PC-9 (cell line): ENCODE results near the gene KRTAP1-1. TPM values are rescaled to one million over a fixed set of nuclear protein-coding genes. Genes with fewer than 3 reads are reported as not detected.
"Not testable (repeated sequence)": the region's sequence is repeated elsewhere in the genome, so short reads cannot be mapped to it uniquely, and the experiment has no call there.

Source experiments
- BruUV-seq: library from RNA; stranded (reverse); fragments of 400-500 nt; replicated peaks from 2 replicates; lab custom pipeline; 2021; lab: Mats Ljungman, UMichigan
- CTCF ChIA-PET: fragments of 300-600 bp; sonication (Branson Sonifier 250); formaldehyde crosslinking; loops from one replicate; lab custom pipeline; 2022; ENCODE audit warnings: antibody characterized with exemption; lab: Charles Lee
- POLR2A ChIA-PET: fragments of 300-600 bp; sonication (Branson Sonifier 250); formaldehyde crosslinking; loops from one replicate; lab custom pipeline; 2022; ENCODE audit warnings: antibody characterized with exemption; ENCODE audit not compliant: unreplicated experiment; lab: Charles Lee
- DNase-seq, 2 experiments: peaks; one replicate each; pipeline versions ENCODE4 v3.0.0 to v3.0.0-alpha.2; 2015 to 2022; ENCODE audit warnings: mixed read lengths in 1 of 2
- H2AFZ ChIP-seq: fragments of 200-600 bp; sonication (generic); 2 replicates; pipeline ENCODE4 v1.8.1; 2017; ENCODE audit warnings: antibody characterized with exemption
- H3F3A ChIP-seq: fragments of 200-600 bp; sonication (generic); 2 replicates; pipeline ENCODE4 v1.8.1; 2017; ENCODE audit warnings: antibody characterized with exemption, mild to moderate bottlenecking, low read depth; ENCODE audit not compliant: insufficient read depth
- H3K27ac ChIP-seq: fragments of 200-600 bp; sonication (generic); 2 replicates; pipeline ENCODE4 v1.6.1; 2016; ENCODE audit warnings: mixed run types
- H3K27me3 ChIP-seq: fragments of 200-600 bp; sonication (generic); 2 replicates; pipeline ENCODE4 v1.6.1; 2016; ENCODE audit warnings: low read depth, mixed run types; ENCODE audit not compliant: insufficient read depth
- H3K36me3 ChIP-seq: fragments of 200-600 bp; sonication (generic); 2 replicates; pipeline ENCODE4 v1.6.1; 2016; ENCODE audit warnings: low read depth, mixed run types
- H3K4me1 ChIP-seq: fragments of 200-600 bp; sonication (generic); replicated peaks from 2 replicates; pipeline ENCODE4 v1.6.1; 2016; ENCODE audit warnings: mixed run types; ENCODE audit not compliant: insufficient read depth
- H3K4me2 ChIP-seq: fragments of 200-600 bp; sonication (generic); 2 replicates; pipeline ENCODE4 v1.6.1; 2017; ENCODE audit warnings: mixed run types
- H3K4me3 ChIP-seq: fragments of 200-600 bp; sonication (generic); 2 replicates; pipeline ENCODE4 v1.6.1; 2016; ENCODE audit warnings: mixed run types
- H3K79me2 ChIP-seq: fragments of 200-600 bp; sonication (generic); 2 replicates; pipeline ENCODE4 v1.6.1; 2017; ENCODE audit warnings: low read depth, mixed run types
- H3K9me2 ChIP-seq: fragments of 200-600 bp; sonication (generic); 2 replicates; pipeline ENCODE4 v1.8.1; 2017; ENCODE audit warnings: mild to moderate bottlenecking; ENCODE audit not compliant: insufficient read depth
- H3K9me3 ChIP-seq: fragments of 200-600 bp; sonication (generic); 2 replicates; pipeline ENCODE4 v1.8.1; 2016; ENCODE audit warnings: low read depth; ENCODE audit not compliant: insufficient read depth
- H4K20me1 ChIP-seq: fragments of 200-600 bp; sonication (generic); 2 replicates; pipeline ENCODE4 v1.8.1; 2017; ENCODE audit not compliant: insufficient read depth
- EZH2 ChIP-seq: fragments of 200-600 bp; sonication (generic); IDR thresholded peaks from 2 replicates; pipeline ENCODE4 v1.8.0; 2017; ENCODE audit warnings: antibody characterized with exemption, low read depth
- intact Hi-C: fragments of 100-400 bp; cut with micrococcal nuclease; formaldehyde crosslinking; loops from one replicate; pipeline ENCODE4 v1.10.0; 2022; ENCODE audit not compliant: unreplicated experiment
- total RNA-seq: library from RNA; stranded (reverse); gene quantifications from 2 replicates; pipeline ENCODE4 v1.2.3, GENCODE V29; 2021
- TF ChIP-seq, protein P1 (sequence below): fragments of 200-600 bp; sonication (generic); conservative IDR thresholded peaks from 2 replicates; pipeline ENCODE4 v1.6.1; 2017; ENCODE audit warnings: mixed run types, antibody characterized with exemption, mild to moderate bottlenecking, moderate library complexity

The KRTAP1-1 gene
- total RNA-seq, 1 experiment from 2014 or later, result not detected

DNA sequence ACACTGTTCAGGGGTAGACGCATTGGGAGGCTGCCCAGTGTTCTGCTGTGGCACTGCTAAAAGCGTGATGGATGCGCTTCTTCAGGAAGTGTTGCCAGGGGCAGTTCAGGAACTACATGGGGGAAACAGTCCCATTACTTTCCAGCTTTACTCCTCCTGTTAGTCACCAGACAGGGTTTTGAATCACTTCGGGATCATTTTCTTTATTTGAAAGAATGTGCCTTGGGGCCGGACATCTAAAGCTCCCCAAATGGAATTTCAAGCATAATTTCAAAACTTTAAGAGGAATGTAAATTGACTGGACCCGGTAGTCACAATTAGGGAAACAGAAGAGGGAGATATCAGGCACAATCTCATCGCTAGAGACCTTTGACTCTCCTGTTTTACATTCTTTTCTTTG is 7.2 kb upstream of the KRTAP1-1 start:
- Histone ChIP-seq H3K27ac (peak overlapping the region; percentile 97), H3K4me3 (peak overlapping the region; percentile 33; the same call in 1 of the 2 replicates), H3K9me2 (no peaks in the 10 kb centered on the region), H3K4me2 (peak overlapping the region; percentile 74), H3F3A (peaks cover 28% of the 10 kb centered on the region), H3K79me2 (no peaks in the 10 kb centered on the region), H3K4me1 (peaks cover 33% of the 10 kb centered on the region), H2AFZ (no peak overlapping the region), H3K36me3 (no peaks in the 10 kb centered on the region), H4K20me1 (no peaks in the 10 kb centered on the region), H3K27me3 (no peaks in the 10 kb centered on the region), H3K9me3 (peaks cover 6% of the 10 kb centered on the region; the same call in 1 of the 2 replicates)
- TF ChIP-seq EZH2, result no peak
- TF ChIP-seq, protein P1, sequence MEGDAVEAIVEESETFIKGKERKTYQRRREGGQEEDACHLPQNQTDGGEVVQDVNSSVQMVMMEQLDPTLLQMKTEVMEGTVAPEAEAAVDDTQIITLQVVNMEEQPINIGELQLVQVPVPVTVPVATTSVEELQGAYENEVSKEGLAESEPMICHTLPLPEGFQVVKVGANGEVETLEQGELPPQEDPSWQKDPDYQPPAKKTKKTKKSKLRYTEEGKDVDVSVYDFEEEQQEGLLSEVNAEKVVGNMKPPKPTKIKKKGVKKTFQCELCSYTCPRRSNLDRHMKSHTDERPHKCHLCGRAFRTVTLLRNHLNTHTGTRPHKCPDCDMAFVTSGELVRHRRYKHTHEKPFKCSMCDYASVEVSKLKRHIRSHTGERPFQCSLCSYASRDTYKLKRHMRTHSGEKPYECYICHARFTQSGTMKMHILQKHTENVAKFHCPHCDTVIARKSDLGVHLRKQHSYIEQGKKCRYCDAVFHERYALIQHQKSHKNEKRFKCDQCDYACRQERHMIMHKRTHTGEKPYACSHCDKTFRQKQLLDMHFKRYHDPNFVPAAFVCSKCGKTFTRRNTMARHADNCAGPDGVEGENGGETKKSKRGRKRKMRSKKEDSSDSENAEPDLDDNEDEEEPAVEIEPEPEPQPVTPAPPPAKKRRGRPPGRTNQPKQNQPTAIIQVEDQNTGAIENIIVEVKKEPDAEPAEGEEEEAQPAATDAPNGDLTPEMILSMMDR, result no peak
- peak; percentile 41 to 95 for DNase-seq
- ChIA-PET CTCF (no interaction called here), POLR2A (interaction anchor here (0.5 to 0.7 kb wide), 4 partner anchors 24 to 481 kb away, joined by 3 to 4 read pairs (median 3); no protein-coding TSS in a partner anchor)
- intact Hi-C loops, result loop anchor here (1.0 to 5.0 kb wide), 2 partner anchors 91 to 133 kb away; no protein-coding TSS in a partner anchor
- no TSS peak for BruUV-seq

DNA sequence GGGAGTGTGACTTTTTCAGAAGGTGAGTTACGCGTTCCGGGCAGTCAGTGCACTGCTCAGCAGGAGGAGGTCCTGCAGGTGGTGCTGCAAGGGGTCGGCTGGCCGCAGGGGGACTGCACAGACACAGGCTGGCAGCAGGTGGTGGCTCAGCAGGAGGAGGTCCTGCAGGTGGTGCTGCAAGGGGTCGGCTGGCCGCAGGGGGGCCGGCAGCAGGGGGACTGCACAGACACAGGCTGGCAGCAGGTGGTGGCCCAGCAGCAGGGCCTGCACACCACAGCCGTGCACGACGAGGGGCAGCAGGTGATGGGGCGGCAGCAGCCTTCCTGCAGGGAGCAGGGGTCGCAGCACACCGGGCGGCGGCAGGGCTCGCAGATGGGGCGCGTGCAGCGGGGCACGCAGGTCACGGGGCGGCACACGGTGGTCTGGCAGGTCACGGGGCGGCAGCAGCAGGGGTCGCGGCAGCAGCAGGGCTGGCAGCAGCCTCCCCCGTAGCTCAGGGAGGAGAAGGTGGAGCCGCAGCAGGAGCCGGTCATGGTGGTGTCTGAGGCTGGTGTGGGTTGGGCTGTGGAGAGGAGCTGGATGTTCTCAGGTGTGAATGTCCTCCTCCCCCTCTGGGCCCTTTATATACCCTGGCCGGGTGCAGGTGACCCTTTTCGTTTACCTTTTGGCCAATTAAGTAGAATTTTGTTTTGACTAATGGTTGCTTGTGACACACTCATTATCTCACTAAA is 5.7 kb upstream of the KRTAP1-1 start, which contains the start of gene KRTAP2-1:
Gene KRTAP2-1, minus strand, starts transcription at position 582 of the 731 bp plus-strand sequence. Its CDS starts 49 bp downstream, at position 533.
- BruUV-seq, DNase-seq, H3K27me3 ChIP-seq, H3K36me3 ChIP-seq, H3K79me2 ChIP-seq, H3K9me2 ChIP-seq, H4K20me1 ChIP-seq, POLR2A ChIA-PET, H3K4me3 ChIP-seq, H2AFZ ChIP-seq, CTCF ChIA-PET: not testable (repeated sequence)
- Histone ChIP-seq H3K4me1 (peaks cover 33% of the 10 kb centered on the region), H3K9me3 (peaks cover 11% of the 10 kb centered on the region), H3K4me2 (peak within 1 kb of the TSS; percentile 74), H3K27ac (peak within 1 kb of the TSS; percentile 97), H3F3A (peaks cover 28% of the 10 kb centered on the region)
- intact Hi-C loops, result loop anchor here (5.0 kb wide), 1 partner anchor 90 kb away; no protein-coding TSS in a partner anchor

DNA sequence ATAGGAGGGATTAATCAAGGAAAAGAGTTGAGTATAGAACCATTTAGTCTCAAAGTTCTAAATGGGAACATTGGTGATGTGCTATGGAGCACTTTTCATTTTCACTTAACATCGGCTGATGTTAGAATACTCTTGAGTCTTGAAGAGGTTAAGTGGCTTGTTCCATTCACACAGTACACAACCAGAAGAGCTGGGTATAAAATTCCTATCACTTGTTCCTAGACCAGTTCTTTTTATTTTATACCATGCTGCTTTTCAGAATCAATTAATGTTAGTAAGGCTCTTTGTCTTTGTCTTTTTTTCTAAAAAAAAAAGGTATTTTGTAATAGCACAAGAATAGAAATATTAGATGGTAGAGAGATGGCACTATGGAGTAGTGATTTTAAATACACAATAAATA is 1.7 kb upstream of the KRTAP1-1 start:
- no peak for TF ChIP-seq EZH2
- TF ChIP-seq, protein P1, result no peak
- POLR2A ChIA-PET, result no interaction called here
- Histone ChIP-seq H3K4me1 (peaks cover 8% of the 10 kb centered on the region), H3K9me2 (no peaks in the 10 kb centered on the region), H3F3A (peaks cover 7% of the 10 kb centered on the region), H3K9me3 (peaks cover 11% of the 10 kb centered on the region), H3K36me3 (no peaks in the 10 kb centered on the region; the same call in 1 of the 2 replicates), H3K27me3 (no peaks in the 10 kb centered on the region), H3K79me2 (no peaks in the 10 kb centered on the region), H3K4me3 (no peak overlapping the region), H4K20me1 (no peaks in the 10 kb centered on the region), H3K4me2 (no peak overlapping the region), H3K27ac (no peak overlapping the region), H2AFZ (no peak overlapping the region)
- CTCF ChIA-PET, result interaction anchor here (0.6 kb wide), 1 partner anchor 252 kb away, joined by 5 read pairs; no protein-coding TSS in a partner anchor
- no peak for DNase-seq
- no TSS peak for BruUV-seq
- intact Hi-C loops, result no loop called here
